AG09319 (cell line): Measurements from ENCODE around the gene FAR2.

ENCODE experiments used
- DNase-seq: peaks from one replicate; pipeline ENCODE4 v3.0.0-alpha.2; 2010; ENCODE audit warnings: low read depth; ENCODE audit errors: extremely low read depth
- TF ChIP-seq, protein P1 (sequence below): IDR thresholded peaks from 2 replicates; pipeline ENCODE4 v1.5.1; 2011; ENCODE audit warnings: low read depth, mild to moderate bottlenecking, inconsistent platforms, low read length, moderate library complexity

Gene FAR2

DNA sequence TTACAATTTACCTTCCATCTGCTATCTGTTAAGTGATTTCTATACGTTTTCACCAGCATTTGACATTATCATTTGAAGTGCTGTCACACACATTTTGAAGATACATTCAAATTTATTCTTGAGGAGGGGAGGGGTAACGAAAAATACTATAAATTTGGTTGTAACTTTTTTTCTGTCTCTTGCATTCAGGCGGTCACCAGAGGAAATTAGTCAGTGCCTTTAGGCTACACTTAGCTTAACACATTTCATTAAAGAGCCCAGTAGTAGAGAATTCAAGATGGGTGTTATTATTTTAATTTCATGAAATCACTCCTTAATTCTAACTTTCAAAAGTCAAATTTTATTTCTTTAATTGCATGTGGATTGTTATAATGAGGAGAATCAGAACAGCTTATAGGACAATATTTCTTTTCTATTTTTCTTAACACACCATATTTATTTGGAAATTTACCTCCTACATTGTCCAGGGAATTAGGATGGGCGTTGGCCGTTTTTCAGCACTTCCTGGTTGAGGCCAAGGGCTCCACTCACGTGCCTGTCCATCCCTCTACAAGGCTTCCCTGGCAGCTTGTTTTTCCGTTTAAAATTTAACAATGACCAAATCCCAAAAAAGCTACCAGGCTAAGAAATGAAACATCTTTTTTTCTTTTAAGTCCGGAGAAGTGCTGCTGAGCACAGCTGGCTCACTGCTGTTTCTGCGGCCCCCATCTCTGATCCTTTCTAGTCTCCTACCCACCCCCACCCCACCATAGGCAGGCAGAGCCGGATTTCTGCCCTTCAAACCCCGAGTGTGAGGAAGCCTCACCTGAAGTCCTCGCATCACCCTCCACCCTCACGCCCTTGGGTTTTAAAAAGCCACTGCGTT is 1.1 kb upstream of the FAR2 start:
- TF ChIP-seq, protein P1, sequence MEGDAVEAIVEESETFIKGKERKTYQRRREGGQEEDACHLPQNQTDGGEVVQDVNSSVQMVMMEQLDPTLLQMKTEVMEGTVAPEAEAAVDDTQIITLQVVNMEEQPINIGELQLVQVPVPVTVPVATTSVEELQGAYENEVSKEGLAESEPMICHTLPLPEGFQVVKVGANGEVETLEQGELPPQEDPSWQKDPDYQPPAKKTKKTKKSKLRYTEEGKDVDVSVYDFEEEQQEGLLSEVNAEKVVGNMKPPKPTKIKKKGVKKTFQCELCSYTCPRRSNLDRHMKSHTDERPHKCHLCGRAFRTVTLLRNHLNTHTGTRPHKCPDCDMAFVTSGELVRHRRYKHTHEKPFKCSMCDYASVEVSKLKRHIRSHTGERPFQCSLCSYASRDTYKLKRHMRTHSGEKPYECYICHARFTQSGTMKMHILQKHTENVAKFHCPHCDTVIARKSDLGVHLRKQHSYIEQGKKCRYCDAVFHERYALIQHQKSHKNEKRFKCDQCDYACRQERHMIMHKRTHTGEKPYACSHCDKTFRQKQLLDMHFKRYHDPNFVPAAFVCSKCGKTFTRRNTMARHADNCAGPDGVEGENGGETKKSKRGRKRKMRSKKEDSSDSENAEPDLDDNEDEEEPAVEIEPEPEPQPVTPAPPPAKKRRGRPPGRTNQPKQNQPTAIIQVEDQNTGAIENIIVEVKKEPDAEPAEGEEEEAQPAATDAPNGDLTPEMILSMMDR: no peak
- DNase-seq: no peak

DNA sequence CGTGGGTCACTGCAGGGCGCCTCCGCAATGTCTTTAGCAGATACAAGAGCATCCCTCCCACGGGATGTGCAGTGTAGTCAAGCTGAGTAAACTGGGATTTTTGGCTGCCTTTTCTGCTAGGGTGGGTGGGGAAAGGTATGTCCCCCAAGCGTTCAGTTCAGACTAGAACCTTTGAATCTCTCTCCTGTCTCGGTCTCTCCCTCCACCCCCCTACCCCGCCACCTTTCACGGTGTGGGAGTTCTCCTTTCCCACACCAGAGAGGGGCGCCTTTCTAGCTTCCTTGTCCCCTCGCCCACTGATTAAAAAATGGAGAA is 525 bp upstream of the FAR2 start:
- DNase-seq: no peak
- TF ChIP-seq, protein P1: no peak; the same call in 1 of the 2 replicates

DNA sequence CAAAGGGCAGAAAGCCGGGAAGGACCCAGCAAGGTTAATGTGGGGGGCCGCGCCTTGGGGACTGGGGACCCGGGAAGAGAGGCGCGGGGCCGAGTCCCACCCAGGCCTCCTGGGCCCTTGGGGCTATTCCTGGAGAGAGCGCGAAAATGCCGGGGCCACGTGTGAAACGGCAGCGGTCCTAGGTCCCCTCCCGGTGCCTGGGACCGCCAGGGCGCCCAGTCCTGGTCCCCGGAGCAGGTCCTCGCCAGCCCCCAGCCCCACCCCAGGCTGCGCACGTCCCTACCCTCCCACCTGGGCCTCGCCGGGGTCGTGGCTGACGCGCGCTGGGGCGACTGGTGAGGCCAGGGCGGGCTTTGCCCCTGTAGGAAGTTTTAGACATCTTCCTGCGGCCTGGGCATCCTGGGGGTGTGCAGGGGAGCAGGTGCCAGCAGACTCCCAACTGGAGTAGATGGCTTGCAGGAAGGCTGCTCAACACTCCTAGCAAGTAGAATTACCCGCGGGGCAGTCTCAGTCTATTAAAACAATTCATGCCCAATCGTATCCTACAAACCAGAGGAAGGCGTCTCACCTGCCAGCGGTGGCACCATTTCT is 708 bp downstream of the FAR2 start:
- TF ChIP-seq, protein P1: no peak
- no peak for DNase-seq

GRCh38 chr12:29150462-29150861 is 1.4 kb downstream of the FAR2 start:
- TF ChIP-seq, protein P1: no peak
- no peak for DNase-seq

DNA sequence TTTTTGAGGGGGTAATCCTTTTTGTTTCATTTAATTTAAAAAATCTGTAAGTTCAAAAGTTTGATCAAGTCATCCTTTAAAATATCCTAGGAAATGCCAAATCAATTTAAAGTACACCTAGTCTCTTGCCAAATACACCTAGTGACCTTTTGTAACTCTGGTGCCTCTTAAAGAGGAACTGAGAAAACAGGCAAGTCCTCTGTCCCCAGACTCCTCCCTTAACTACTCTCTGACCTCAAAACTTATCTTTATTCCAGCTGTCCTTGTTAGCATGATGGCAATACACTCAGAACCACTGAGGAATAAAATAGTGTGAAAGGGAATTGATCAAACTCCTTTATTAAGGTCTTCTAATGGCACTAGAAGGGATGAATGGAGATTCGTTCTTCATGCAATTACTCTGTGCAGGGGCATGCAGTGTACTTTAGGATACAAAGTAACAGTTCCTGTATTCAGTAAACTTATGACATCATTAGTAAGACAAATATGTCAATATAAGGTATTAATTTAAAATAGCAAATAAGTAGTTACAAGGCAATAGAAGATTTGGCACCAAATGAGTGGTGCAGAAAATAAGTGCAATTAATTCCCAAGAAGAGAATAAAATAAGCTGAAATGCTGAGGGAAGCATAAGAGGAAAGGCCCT is 3.3 kb downstream of the FAR2 start:
- TF ChIP-seq, protein P1: no peak
- no peak for DNase-seq

DNA sequence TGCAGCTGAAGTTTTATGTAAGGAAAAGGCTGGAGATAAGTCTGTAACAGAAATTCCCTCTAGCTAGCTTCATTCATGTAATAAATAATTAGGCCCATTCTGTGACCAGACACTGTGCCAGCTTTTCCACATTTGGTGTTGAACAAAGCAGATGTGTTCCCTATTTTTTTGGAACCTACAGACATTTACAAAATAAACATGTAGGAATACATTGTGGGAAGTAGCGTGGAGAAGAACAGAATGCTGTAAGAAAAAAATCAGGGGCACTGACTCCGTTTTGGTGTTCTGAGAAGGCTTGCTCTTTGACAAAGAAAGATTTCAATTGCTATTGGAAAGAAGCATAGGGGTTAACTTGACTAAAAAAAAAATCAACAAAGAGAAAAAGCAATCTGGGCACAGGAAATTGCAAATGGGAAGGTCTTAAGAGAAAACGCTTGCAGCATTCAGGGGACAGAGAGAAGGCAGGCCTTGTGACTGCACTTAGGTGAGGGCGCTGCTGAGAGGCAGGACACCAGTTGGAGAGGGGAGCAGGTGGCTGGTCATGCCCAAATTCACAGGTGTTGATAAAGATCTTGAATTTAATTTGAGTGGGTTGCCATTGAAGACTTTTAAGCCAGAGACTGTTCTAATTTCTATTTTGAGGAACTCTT is 4.0 kb downstream of the FAR2 start:
- DNase-seq: no peak
- TF ChIP-seq, protein P1: no peak
